GM19238 (cell line): ENCODE data around the gene TYW3.

Experiments
- DNase-seq: peaks from one replicate; pipeline ENCODE4 v3.0.0; 2011; ENCODE audit warnings: low spot score; ENCODE audit not compliant: insufficient read length

Gene TYW3

DNA sequence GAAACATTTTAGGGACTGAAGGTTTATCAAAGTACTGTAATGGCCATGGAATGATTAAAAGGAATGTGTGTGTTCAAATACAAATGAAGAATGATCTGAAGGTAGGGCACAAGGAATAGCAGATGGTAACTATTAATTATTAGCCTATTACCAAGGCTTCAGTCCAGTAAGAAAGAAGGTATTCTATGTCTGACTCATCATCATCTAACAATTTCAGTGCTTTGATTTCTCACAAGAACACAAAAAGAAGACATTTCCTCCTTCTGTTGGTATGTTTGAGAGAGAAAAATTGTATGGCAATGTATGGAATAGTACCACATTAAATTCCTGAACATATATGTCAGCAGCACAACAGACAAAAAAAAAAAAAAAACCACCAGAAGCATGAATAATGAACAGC, 57.5 kb downstream of the TYW3 start:
- DNase-seq = no peak

DNA sequence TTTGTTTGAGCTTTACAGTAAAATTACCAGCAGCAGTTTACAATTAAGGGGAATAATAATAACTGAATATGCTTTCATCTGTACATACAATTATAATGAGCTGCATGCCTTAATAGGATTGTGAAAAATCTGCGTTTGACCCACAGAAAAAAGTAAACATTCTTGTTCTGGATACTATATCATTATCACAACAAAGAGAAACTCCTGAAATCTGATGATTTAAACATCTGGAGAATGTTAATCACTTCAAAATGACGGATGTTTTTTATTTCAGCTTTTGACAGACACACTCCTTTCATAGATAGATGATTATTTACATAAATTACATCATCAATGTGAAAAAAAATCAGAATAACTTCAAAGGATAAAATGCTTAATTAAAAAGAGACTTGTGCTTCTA, 58.5 kb downstream of the TYW3 start:
- no peak for DNase-seq

DNA sequence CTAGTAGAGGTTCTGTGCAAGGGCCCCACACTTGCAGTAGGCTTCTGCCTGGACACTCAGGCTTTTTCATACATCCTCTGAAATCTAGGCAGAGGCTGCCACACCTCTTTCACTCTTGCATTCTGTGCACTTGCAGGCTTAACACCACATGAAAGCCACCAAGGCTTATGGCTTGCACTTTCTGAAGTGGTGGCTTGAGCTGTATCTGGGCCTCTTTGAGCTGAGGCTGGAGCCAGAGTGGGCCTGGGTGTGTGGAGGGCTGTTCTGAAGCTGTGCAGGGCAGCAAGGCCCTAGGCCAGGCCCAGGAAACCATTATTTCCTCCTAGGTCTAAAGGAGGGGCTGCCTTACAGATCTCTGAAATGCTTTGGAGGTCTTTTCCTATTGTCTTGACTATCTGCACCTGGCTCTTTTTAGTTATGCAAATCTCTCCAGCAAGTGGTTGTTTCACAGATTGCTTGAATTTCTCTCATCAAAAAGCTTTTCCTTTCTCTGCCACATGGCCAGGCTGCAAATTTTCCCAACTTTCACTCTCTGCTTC, 66.2 kb downstream of the TYW3 start:
- no peak for DNase-seq

DNA sequence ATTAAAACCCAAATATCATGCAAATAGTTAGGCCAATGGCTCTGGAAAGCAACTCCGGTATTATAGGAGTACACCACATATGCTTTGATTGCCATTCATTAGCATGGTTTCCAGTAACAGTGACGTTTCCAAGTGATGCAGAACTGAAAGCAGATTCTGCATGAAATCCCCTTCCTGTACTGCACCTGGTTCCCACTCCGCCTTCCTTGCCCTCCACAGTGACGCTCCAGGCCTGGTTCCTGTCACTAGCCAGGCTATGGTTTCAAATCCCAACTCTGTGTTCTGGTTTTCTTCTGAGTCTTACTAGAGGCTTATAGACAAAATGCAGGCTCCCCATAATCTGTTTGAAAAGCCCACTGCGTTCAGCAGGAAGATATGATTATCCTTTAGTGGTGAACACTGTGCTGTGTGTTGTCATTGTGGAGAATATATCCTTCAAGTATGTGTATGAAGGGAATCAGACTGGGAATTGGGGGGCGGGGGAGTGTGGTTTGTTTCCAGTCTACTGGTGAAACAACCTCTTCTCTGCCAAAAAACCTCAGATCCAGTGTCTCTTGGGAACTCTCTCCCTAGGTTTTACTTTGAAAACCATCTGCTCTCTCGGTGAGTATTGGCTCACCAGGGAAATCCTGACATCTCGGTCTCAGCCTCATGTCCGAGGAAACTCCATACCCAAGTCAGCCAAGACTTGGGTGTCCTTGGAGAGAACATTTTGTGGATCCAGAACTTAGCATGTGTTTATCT, 78.7 kb downstream of the TYW3 start:
- no peak for DNase-seq

DNA sequence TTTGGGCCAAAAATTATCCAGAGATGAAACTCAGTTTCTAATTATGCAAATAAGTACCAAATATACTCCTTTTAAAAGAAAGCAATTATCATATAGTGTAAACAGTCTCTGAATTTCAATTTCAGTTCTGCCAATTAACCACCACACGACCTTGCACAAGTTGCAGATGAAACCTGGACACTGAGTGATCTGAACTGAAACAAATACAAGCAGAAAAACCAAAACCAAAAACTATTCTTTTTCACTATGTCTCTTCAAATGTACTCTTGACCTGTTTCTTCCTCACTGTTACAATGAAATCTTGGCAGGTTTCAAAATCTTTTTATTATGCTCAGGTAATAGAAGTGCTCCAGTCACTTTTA, 79.2 kb downstream of the TYW3 start:
- DNase-seq = no peak
